ENCODE measurements around the gene WDFY2. TPM values are rescaled to one million over a fixed set of nuclear protein-coding genes. Genes with fewer than 3 reads are reported as not detected.

Gene WDFY2
- total and polyA plus RNA-seq, 2 of the 8 experiments (the other 6 are each of a cell fraction or from before 2014, with no cell fraction given), result 13.9 to 29.0 TPM

DNA sequence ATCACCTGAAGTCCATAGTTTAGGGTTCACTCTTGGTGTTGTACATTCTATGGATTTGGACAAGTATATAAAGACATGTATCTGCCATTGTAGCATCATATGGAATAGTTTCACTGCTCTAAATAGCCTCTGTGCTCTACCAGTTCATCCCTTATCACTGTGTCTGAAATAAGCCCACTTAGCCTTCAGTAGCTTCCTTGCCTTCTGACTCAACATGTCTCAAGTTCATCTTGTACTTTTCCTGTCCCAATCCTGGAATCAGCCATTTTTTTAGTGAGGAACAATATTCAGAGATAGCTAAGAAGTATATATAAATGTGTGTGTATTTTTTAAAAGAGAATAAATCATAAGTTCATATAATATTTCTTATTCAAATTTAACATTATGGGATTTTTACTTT lies 140.5 kb downstream of the WDFY2 start:
- no peak overlapping the region for H3K27ac ChIP-seq (ENCODE audit: low read depth, low read length)
- no peaks in the 10 kb centered on the region for H4K20me1 ChIP-seq (replicated peaks in 1 of 2; ENCODE audit: control insufficient read depth in 1 of 2, insufficient read depth in 2 of 2, low read length in 2 of 2)
- no peaks in the 10 kb centered on the region for H3K79me2 ChIP-seq (ENCODE audit: control insufficient read depth in 1 of 2, insufficient read depth in 2 of 2, low read length in 2 of 2)
- no peak overlapping the region for H3K18ac ChIP-seq (ENCODE audit: extremely low read depth, low read length)
- no peak overlapping the region for H3K56ac ChIP-seq (replicated peaks; ENCODE audit: insufficient read length, low read depth, low read length)
- no peak overlapping the region for H3K23ac ChIP-seq (ENCODE audit: insufficient read length)
- H2BK15ac ChIP-seq (ENCODE audit: low read length), result no peak overlapping the region
- no peak overlapping the region for H2AFZ ChIP-seq (ENCODE audit: low read length)
- no peaks in the 10 kb centered on the region for H3K9me3 ChIP-seq (ENCODE audit: insufficient read depth in 2 of 2, low read depth in 1 of 2, low read length in 1 of 2)
- no peaks in the 10 kb centered on the region for H3K27me3 ChIP-seq (replicated peaks in 1 of 4; ENCODE audit: control insufficient read depth in 3 of 4, extremely low read depth in 1 of 4, insufficient read depth in 3 of 4, low read length in 3 of 4)
- H3K4me1 ChIP-seq (replicated peaks in 1 of 4; ENCODE audit: control insufficient read depth in 3 of 4, insufficient read depth in 4 of 4, low read length in 3 of 4), result no peaks in the 10 kb centered on the region
- no peak overlapping the region for H4K5ac ChIP-seq (ENCODE audit: insufficient read length, low read depth, low read length)
- FAIRE-seq, result no peak
- H3K9ac ChIP-seq (replicated peaks in 1 of 4; ENCODE audit: extremely low read depth in 1 of 4, low read depth in 3 of 4, low read length in 3 of 4), result no peak overlapping the region
- H3K79me1 ChIP-seq (ENCODE audit: low read depth, low read length), result no peaks in the 10 kb centered on the region
- no peak overlapping the region for H2BK12ac ChIP-seq (ENCODE audit: low read depth, low read length)
- H4K8ac ChIP-seq (ENCODE audit: extremely low read depth, insufficient read depth, low read length), result no peak overlapping the region
- H4K91ac ChIP-seq (replicated peaks; ENCODE audit: insufficient read length, low read length), result no peak overlapping the region
- POLR2A ChIA-PET (ENCODE audit: partially characterized antibody), result interaction anchor here (1.5 kb wide), 1 partner anchor 9 kb away, joined by 3 read pairs; no protein-coding TSS in a partner anchor
- peaks cover 0 to 11% (median 6%) of the 10 kb centered on the region in 4 experiments; a peak in 2 of 8 replicates for H3K36me3 ChIP-seq (ENCODE audit: control insufficient read depth in 2 of 4, insufficient read depth in 4 of 4, low read length in 3 of 4)
- no peak overlapping the region for H3K4me3 ChIP-seq (ENCODE audit: extremely low read depth in 1 of 4, insufficient read depth in 2 of 4, low read depth in 3 of 4, low read length in 4 of 4)
- no peak overlapping the region for H3K14ac ChIP-seq (ENCODE audit: insufficient read length)
- TF ChIP-seq KDM5A (IDR thresholded peaks at IDR 0.05; ENCODE audit: low read length) (no peak), RBBP5 (IDR thresholded peaks at IDR 0.05; ENCODE audit: borderline replicate concordance, low read depth, low read length) (no peak), POLR2AphosphoS5 (IDR thresholded peaks at IDR 0.05; ENCODE audit: low read depth, low read length) (no peak), CTBP2 (IDR thresholded peaks at IDR 0.05; ENCODE audit: borderline replicate concordance, insufficient read depth, insufficient read length, low read length) (no peak), SIRT6 (IDR thresholded peaks at IDR 0.05; ENCODE audit: low read length) (no peak)
- H3K4ac ChIP-seq (replicated peaks; ENCODE audit: insufficient read length, low read depth, low read length), result no peak overlapping the region
- no peak for DNase-seq (ENCODE audit: low read depth in 1 of 2, low spot score in 2 of 2)
- H2BK5ac ChIP-seq (ENCODE audit: low read depth, low read length), result no peak overlapping the region
- no peak overlapping the region for H2BK120ac ChIP-seq (replicated peaks; ENCODE audit: low read depth, low read length)
- CTCF ChIA-PET (ENCODE audit: partially characterized antibody), result interaction anchor here (0.7 kb wide), 1 partner anchor 44 kb away, joined by 4 read pairs; no protein-coding TSS in a partner anchor
- H3K4me2 ChIP-seq (ENCODE audit: insufficient read depth in 1 of 2, low read depth in 2 of 2, low read length in 2 of 2), result no peak overlapping the region
- no peaks in the 10 kb centered on the region for H3K23me2 ChIP-seq (ENCODE audit: low read depth, low read length)
- H2AK5ac ChIP-seq (ENCODE audit: low read depth, low read length), result no peak overlapping the region
- no peak overlapping the region for H2BK20ac ChIP-seq (ENCODE audit: low read length)

Measured in H1 (cell line).